HCT116 (cell line): Measurements from ENCODE around the gene SOX15. TPM values are rescaled to one million over a fixed set of nuclear protein-coding genes. Genes with fewer than 3 reads are reported as not detected.

Experiments used
- ATAC-seq: fragments of 200-7000 bp; cut with Tn5 transposase; 2 replicates; pipeline ENCODE4 v1.9.1; 2020; ENCODE audit warnings: mild to moderate bottlenecking, moderate library complexity
- BruUV-seq: library from RNA; stranded (reverse); fragments of 400-500 nt; replicated peaks from 2 replicates; lab custom pipeline; 2021; lab: Mats Ljungman, UMichigan
- CTCF ChIA-PET: fragments of 300-600 bp; sonication (Branson Sonifier 250); formaldehyde crosslinking; loops from one replicate; lab custom pipeline; 2021; ENCODE audit warnings: antibody characterized with exemption; lab: Charles Lee
- POLR2A ChIA-PET: fragments of 300-600, 350-600 bp; sonication (Branson Sonifier 250); formaldehyde crosslinking; loops from one replicate; lab custom pipeline; 2021; ENCODE audit warnings: antibody characterized with exemption; lab: Charles Lee
- RAD21 ChIA-PET, 2 experiments: fragments of 300-600 bp; sonication (Branson Sonifier 250); formaldehyde crosslinking; loops; one replicate each; lab custom pipeline; 2023; ENCODE audit warnings: low total read pairs in 2 of 2; ENCODE audit not compliant: uncharacterized antibody in 2 of 2, unreplicated experiment in 2 of 2, low non-redundant PET in 1 of 2; lab: Charles Lee
- DNase-seq: peaks from one replicate; pipeline ENCODE4 v3.0.0-alpha.2; 2010; ENCODE audit warnings: low read depth, low spot score
- H2AFZ ChIP-seq: fragments of 200-600 bp; shearing (Covaris generic), sonication (generic); 2 replicates; pipeline ENCODE4 v1.6.1; 2017; ENCODE audit warnings: low read depth, mixed run types, mixed read lengths, antibody characterized with exemption, low read length; ENCODE audit not compliant: poor library complexity, severe bottlenecking
- H3K27ac ChIP-seq: 2 replicates; pipeline ENCODE4 v1.5.1; 2012; ENCODE audit warnings: low read depth, low read length
- H3K27me3 ChIP-seq: fragments of 200-600 bp; sonication (generic); 2 replicates; pipeline ENCODE4 v1.6.1; 2016; ENCODE audit warnings: mixed run types, low read length, mixed read lengths; ENCODE audit not compliant: insufficient read depth
- H3K36me3 ChIP-seq, 2 experiments: fragments of 200-500 bp in 1 of 2; fragments of 200-600 bp in 1 of 2; sonication (Bioruptor generic) in 1 of 2; sonication (generic) in 1 of 2; 2 replicates each; pipeline versions ENCODE4 v1.5.1 to v1.6.1; 2014 to 2016; ENCODE audit warnings: low read length in 2 of 2, inconsistent platforms in 1 of 2, mixed read lengths in 1 of 2, mixed run types in 1 of 2; ENCODE audit not compliant: insufficient read depth in 2 of 2, control insufficient read depth in 1 of 2
- H3K4me1 ChIP-seq, 2 experiments: fragments of 200-600 bp in 1 of 2; sonication (generic) in 1 of 2; 2 replicates each; pipeline versions ENCODE4 v1.5.1 to v1.6.1; 2012 to 2017; ENCODE audit warnings: low read length in 2 of 2, inconsistent platforms in 1 of 2, mild to moderate bottlenecking in 1 of 2, mixed read lengths in 1 of 2, mixed run types in 1 of 2, moderate library complexity in 1 of 2; ENCODE audit not compliant: insufficient read depth in 2 of 2, control insufficient read depth in 1 of 2
- H3K4me2 ChIP-seq: fragments of 200-600 bp; sonication (generic); 2 replicates; pipeline ENCODE4 v1.6.1; 2017; ENCODE audit warnings: mixed run types, low read length, mixed read lengths
- H3K4me3 ChIP-seq, 2 experiments: fragments of 200-600 bp in 1 of 2; sonication (generic) in 1 of 2; replicated peaks in 1 of 2; 2 replicates each; pipeline ENCODE4 v1.5.1; 2011 to 2016; ENCODE audit warnings: low read length in 2 of 2, control low read depth in 1 of 2, low read depth in 1 of 2, mild to moderate bottlenecking in 1 of 2, mixed read lengths in 1 of 2, mixed run types in 1 of 2
- H3K79me2 ChIP-seq: fragments of 200-600 bp; sonication (generic); 2 replicates; pipeline ENCODE4 v1.6.1; 2017; ENCODE audit warnings: mild to moderate bottlenecking, mixed run types, low read length, moderate library complexity, mixed read lengths; ENCODE audit not compliant: insufficient read depth
- H3K9ac ChIP-seq: fragments of 200-600 bp; sonication (generic); 2 replicates; pipeline ENCODE4 v1.6.1; 2016; ENCODE audit warnings: low read length, mixed read lengths
- H3K9me2 ChIP-seq: fragments of 200-600 bp; sonication (generic), shearing (Covaris generic); 2 replicates; pipeline ENCODE4 v1.6.1; 2017; ENCODE audit warnings: mixed run types, mild to moderate bottlenecking, moderate library complexity; ENCODE audit not compliant: insufficient read depth
- H3K9me3 ChIP-seq, 2 experiments: fragments of 200-500 bp in 1 of 2; fragments of 200-600 bp in 1 of 2; sonication (Bioruptor generic) in 1 of 2; sonication (generic) in 1 of 2; 2 replicates each; pipeline ENCODE4 v1.6.1; 2014 to 2017; ENCODE audit warnings: low read length in 2 of 2, mixed read lengths in 2 of 2, inconsistent platforms in 1 of 2, low read depth in 1 of 2, mild to moderate bottlenecking in 1 of 2, mixed run types in 1 of 2, moderate library complexity in 1 of 2; ENCODE audit not compliant: control insufficient read depth in 1 of 2, insufficient read depth in 1 of 2
- H4K20me1 ChIP-seq: fragments of 200-600 bp; sonication (generic), shearing (Covaris generic); 2 replicates; pipeline ENCODE4 v1.6.1; 2017; ENCODE audit warnings: mixed run types, mild to moderate bottlenecking, moderate library complexity; ENCODE audit not compliant: insufficient read depth
- CBX3 ChIP-seq: IDR thresholded peaks from 2 replicates; pipeline ENCODE4 v1.6.1; 2012; ENCODE audit warnings: low read depth
- EGR1 ChIP-seq: IDR thresholded peaks from 2 replicates; pipeline ENCODE4 v1.6.1; 2012; ENCODE audit warnings: low read depth
- EZH2 ChIP-seq: fragments of 200-600 bp; sonication (generic); IDR thresholded peaks from 2 replicates; pipeline ENCODE4 v1.6.1; 2017; ENCODE audit warnings: antibody characterized with exemption, mixed run types
- FOSL1 ChIP-seq: IDR thresholded peaks from 2 replicates; pipeline ENCODE4 v1.6.1; 2012; ENCODE audit warnings: low read depth
- JUND ChIP-seq: IDR thresholded peaks from 2 replicates; pipeline ENCODE4 v1.6.1; 2012
- POLR2AphosphoS5 ChIP-seq: IDR thresholded peaks from 2 replicates; pipeline ENCODE4 v1.6.1; 2011; ENCODE audit warnings: mild to moderate bottlenecking, low read depth, low read length, moderate library complexity
- SRF ChIP-seq: IDR thresholded peaks from 2 replicates; pipeline ENCODE4 v1.6.1; 2012; ENCODE audit warnings: low read depth
- TCF7L2 ChIP-seq: IDR thresholded peaks from 2 replicates; pipeline ENCODE4 v1.7.0; 2011; ENCODE audit warnings: borderline replicate concordance, inconsistent platforms; ENCODE audit not compliant: insufficient read depth, insufficient read length; ENCODE audit errors: extremely low read depth
- YY1 ChIP-seq: IDR thresholded peaks from 2 replicates; pipeline ENCODE4 v1.6.1; 2011; ENCODE audit warnings: low read length, low read depth, moderate library complexity, mild to moderate bottlenecking; ENCODE audit not compliant: insufficient replicate concordance; ENCODE audit errors: extremely low read depth
- ZNF274 ChIP-seq: fragments of 200-500 bp; sonication (Bioruptor generic); IDR thresholded peaks from 2 replicates; pipeline ENCODE4 v1.6.1; 2014; ENCODE audit warnings: mild to moderate bottlenecking, low read depth, low read length, inconsistent platforms
- intact Hi-C: fragments of 100-400 bp; cut with micrococcal nuclease; formaldehyde crosslinking; loops from 2 replicates; pipeline ENCODE4 v1.10.0; 2022
- total RNA-seq: library from RNA; stranded (reverse); gene quantifications from one replicate; pipeline ENCODE4 v1.2.1, GENCODE V29; 2021; ENCODE audit not compliant: unreplicated experiment
- TF ChIP-seq, protein P1 (sequence below): IDR thresholded peaks from 2 replicates; pipeline ENCODE4 v1.6.1; 2012
- TF ChIP-seq, protein P2 (sequence below): IDR thresholded peaks from 2 replicates; pipeline ENCODE4 v1.6.1; 2012
- TF ChIP-seq, protein P3 (sequence below): IDR thresholded peaks from 2 replicates; pipeline ENCODE4 v1.6.1; 2012; ENCODE audit warnings: low read depth

Gene SOX15
- total RNA-seq, 1 experiment from 2014 or later, result 0.69 TPM

GRCh38 chr17:7590743-7591142 lies 849 bp upstream of the SOX15 start:
- Histone ChIP-seq H3K9ac (peak overlapping the region; percentile 18; the same call in 1 of the 2 replicates), H3K9me3 (no peaks in the 10 kb centered on the region), H3K36me3 (peaks cover 43 to 54% of the 10 kb centered on the region in 2 experiments; a peak in 3 of 4 replicates), H3K9me2 (no peaks in the 10 kb centered on the region), H3K4me1 (peaks cover 0 to 23% of the 10 kb centered on the region in 2 experiments; a peak in 3 of 4 replicates), H2AFZ (no peak overlapping the region), H4K20me1 (no peaks in the 10 kb centered on the region), H3K4me3 (no peak overlapping the region)
- CTCF ChIA-PET, result no interaction called here
- no TSS peak for BruUV-seq
- peak; percentile 33; the same call in 1 of the 2 replicates for ATAC-seq
- intact Hi-C loops, result no loop called here
- RAD21 ChIA-PET, result no interaction called here
- POLR2A ChIA-PET, result interaction anchor here (0.6 kb wide), 2 partner anchors 96 to 634 kb away, joined by 3 read pairs; partner anchors contain the start of gene TP53
- no peak for DNase-seq
- TF ChIP-seq YY1 (no peak), EZH2 (no peak), CBX3 (no peak), ZNF274 (no peak), JUND (no peak)
- TF ChIP-seq, all 23 proteins: peak for 0
- H3K27ac ChIP-seq, result peak overlapping the region; percentile 33; the same call in 1 of the 2 replicates
- H3K79me2 ChIP-seq, result peaks cover 13% of the 10 kb centered on the region
- no peaks in the 10 kb centered on the region for H3K27me3 ChIP-seq
- peak overlapping the region; percentile 24 for H3K4me2 ChIP-seq

DNA sequence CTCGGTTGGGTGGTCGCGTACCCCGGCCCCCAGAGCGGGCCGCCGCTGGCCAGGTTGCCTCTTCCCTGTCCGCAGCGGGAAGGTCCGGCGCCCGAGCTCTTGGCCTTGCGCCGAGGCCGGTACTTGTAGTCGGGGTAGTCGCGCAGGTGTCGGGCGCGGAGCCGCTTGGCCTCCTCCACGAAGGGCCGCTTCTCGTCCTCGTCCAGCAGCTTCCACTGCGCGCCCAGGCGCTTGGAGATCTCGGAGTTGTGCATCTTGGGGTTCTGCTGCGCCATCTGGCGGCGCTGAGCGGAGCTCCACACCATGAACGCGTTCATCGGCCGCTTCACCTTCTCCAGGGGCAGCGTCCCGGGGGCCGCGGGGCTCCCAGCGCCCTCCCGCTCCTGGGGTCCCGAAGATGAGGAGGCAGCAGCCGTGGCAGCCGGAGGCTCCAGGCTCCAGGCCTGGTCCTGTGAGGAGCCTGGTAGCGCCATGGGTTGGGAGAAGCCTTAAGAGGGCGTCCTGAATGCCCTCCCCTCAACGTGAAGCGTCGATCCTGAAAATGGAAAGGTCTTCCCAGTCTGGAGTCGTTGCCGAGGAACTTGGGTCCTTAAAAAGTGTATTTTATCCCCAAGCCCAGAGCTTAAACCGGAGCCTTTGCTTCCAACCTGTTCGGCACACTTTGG lies 558 bp downstream of the SOX15 start:
- Histone ChIP-seq H3K36me3 (peaks cover 32 to 41% of the 10 kb centered on the region in 2 experiments; a peak in 3 of 4 replicates), H3K9me2 (no peaks in the 10 kb centered on the region), H3K9ac (no peak overlapping the region)
- TF ChIP-seq, protein P1, sequence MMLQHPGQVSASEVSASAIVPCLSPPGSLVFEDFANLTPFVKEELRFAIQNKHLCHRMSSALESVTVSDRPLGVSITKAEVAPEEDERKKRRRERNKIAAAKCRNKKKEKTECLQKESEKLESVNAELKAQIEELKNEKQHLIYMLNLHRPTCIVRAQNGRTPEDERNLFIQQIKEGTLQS, result no peak
- TF ChIP-seq SRF (no peak), TCF7L2 (no peak), FOSL1 (no peak), JUND (no peak), EGR1 (no peak), YY1 (no peak), POLR2AphosphoS5 (no peak)
- TF ChIP-seq, protein P2, sequence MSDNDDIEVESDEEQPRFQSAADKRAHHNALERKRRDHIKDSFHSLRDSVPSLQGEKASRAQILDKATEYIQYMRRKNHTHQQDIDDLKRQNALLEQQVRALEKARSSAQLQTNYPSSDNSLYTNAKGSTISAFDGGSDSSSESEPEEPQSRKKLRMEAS, result no peak
- TF ChIP-seq, protein P3, sequence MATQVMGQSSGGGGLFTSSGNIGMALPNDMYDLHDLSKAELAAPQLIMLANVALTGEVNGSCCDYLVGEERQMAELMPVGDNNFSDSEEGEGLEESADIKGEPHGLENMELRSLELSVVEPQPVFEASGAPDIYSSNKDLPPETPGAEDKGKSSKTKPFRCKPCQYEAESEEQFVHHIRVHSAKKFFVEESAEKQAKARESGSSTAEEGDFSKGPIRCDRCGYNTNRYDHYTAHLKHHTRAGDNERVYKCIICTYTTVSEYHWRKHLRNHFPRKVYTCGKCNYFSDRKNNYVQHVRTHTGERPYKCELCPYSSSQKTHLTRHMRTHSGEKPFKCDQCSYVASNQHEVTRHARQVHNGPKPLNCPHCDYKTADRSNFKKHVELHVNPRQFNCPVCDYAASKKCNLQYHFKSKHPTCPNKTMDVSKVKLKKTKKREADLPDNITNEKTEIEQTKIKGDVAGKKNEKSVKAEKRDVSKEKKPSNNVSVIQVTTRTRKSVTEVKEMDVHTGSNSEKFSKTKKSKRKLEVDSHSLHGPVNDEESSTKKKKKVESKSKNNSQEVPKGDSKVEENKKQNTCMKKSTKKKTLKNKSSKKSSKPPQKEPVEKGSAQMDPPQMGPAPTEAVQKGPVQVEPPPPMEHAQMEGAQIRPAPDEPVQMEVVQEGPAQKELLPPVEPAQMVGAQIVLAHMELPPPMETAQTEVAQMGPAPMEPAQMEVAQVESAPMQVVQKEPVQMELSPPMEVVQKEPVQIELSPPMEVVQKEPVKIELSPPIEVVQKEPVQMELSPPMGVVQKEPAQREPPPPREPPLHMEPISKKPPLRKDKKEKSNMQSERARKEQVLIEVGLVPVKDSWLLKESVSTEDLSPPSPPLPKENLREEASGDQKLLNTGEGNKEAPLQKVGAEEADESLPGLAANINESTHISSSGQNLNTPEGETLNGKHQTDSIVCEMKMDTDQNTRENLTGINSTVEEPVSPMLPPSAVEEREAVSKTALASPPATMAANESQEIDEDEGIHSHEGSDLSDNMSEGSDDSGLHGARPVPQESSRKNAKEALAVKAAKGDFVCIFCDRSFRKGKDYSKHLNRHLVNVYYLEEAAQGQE, result no peak

More for the DNA sequence above, 558 bp downstream of the SOX15 start:
- RAD21 ChIA-PET, result no interaction called here
- DNase-seq (no peak), ATAC-seq (no peak)
- intact Hi-C loops, result no loop called here
- H3K4me3 ChIP-seq, result no peak overlapping the region
- BruUV-seq, result no TSS peak
- no peaks in the 10 kb centered on the region for H4K20me1 ChIP-seq
- H3K27ac ChIP-seq, result no peak overlapping the region; the same call in 1 of the 2 replicates
- peaks cover 27% of the 10 kb centered on the region for H3K79me2 ChIP-seq
- CTCF ChIA-PET, result no interaction called here
- no peak overlapping the region for H2AFZ ChIP-seq
- no peaks in the 10 kb centered on the region for H3K9me3 ChIP-seq
- peaks cover 2 to 33% of the 10 kb centered on the region in 2 experiments; a peak in 3 of 4 replicates for H3K4me1 ChIP-seq
- no peaks in the 10 kb centered on the region for H3K27me3 ChIP-seq
- POLR2A ChIA-PET, result no interaction called here
- no peak overlapping the region for H3K4me2 ChIP-seq
